ENCODE measurements around the gene AFP. TPM values are rescaled to one million over a fixed set of nuclear protein-coding genes. Genes with fewer than 3 reads are reported as not detected.
A peak's percentile ranks its signal among the peaks of the same experiment; 100 is the strongest.

AFP gene
- total and polyA plus RNA-seq, 2 of the 13 experiments (the other 11 are each of a cell fraction or from before 2014, with no cell fraction given): 9,434 to 13,105 TPM

DNA sequence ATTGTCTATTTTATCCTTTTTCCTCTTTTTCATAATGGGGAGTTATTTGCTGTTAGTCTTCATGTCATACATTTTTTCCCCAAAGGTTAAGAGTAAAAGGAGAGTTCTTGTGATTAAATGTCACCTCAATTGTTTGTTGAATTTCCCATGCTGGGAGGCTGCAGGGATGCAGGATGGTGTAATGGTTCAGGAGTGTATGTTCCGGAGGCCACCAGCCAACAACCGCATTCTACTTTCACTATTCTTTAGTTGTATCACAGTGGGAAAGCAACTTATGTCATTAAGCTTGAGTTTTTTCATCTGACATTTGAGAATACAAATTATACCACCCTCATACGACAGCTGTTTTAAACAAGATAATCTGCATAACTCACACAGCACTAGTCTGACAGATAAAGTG, 15.4 kb downstream of the AFP start (continued):
- TF ChIP-seq BCL3 (CRISPR knock-in tag; IDR thresholded peaks at IDR 0.05): no peak
- TF ChIP-seq HIVEP1 (CRISPR knock-in tag; IDR thresholded peaks at IDR 0.05): no peak
- no peak for TF ChIP-seq CBX2 (IDR thresholded peaks at IDR 0.05; ENCODE audit: low read depth, low read length)
- TF ChIP-seq CBX2 (CRISPR knock-in tag; IDR thresholded peaks at IDR 0.05; ENCODE audit: low read depth): no peak
- no peak for TF ChIP-seq TAF1 (CRISPR knock-in tag; IDR thresholded peaks at IDR 0.05)
- no peak for TF ChIP-seq ZNF138 (CRISPR knock-in tag; IDR thresholded peaks at IDR 0.05; ENCODE audit: low read depth)
- no peak for TF ChIP-seq ARNTL (CRISPR knock-in tag; IDR thresholded peaks at IDR 0.05)
- TF ChIP-seq FOXK1 (CRISPR knock-in tag; IDR thresholded peaks at IDR 0.05; ENCODE audit: borderline replicate concordance, low read depth): no peak
- no peak for TF ChIP-seq ZNF558 (CRISPR knock-in tag; IDR thresholded peaks at IDR 0.05; ENCODE audit: borderline replicate concordance)
- no peak for TF ChIP-seq ZNF260 (CRISPR knock-in tag; IDR thresholded peaks at IDR 0.05; ENCODE audit: borderline replicate concordance, low read depth)
- TF ChIP-seq SOX6 (IDR thresholded peaks at IDR 0.05): no peak
- no peak for TF ChIP-seq SOX6 (CRISPR knock-in tag; IDR thresholded peaks at IDR 0.05)

GRCh38 chr4:73451981-73452747, 16.1 kb downstream of the AFP start:
- DNase-seq (ENCODE audit: low spot score): no peak
- Histone ChIP-seq H2AFZ (ENCODE audit: low read length) (no peak overlapping the region), H4K20me1 (ENCODE audit: insufficient read depth, low read length) (peaks cover 27% of the 10 kb centered on the region), H3K4me2 (ENCODE audit: low read depth, low read length) (no peak overlapping the region; the same call in 1 of the 2 replicates), H3K36me3 (replicated peaks in 1 of 2; ENCODE audit: control insufficient read depth in 1 of 2, insufficient read depth in 2 of 2, low read length in 2 of 2) (peaks cover 5 to 54% of the 10 kb centered on the region in 2 experiments), H3K9ac (ENCODE audit: insufficient read depth, low read depth, low read length) (no peak overlapping the region), H3K9me3 (ENCODE audit: low read length) (no peaks in the 10 kb centered on the region), H3K4me1 (ENCODE audit: insufficient read depth, low read length) (peaks cover 52% of the 10 kb centered on the region), H3K27ac (ENCODE audit: extremely low read length, insufficient read depth, low read length) (peak overlapping the region; percentile 37), H3K27me3 (ENCODE audit: control insufficient read depth in 1 of 2, insufficient read depth in 2 of 2, low read length in 2 of 2) (no peaks in the 10 kb centered on the region), H3K4me3 (replicated peaks in 1 of 3; ENCODE audit: insufficient read depth in 1 of 3, low read depth in 2 of 3, low read length in 3 of 3) (no peak overlapping the region), H3K79me2 (ENCODE audit: insufficient read depth, low read length) (no peaks in the 10 kb centered on the region)
- FAIRE-seq: no peak
- intact Hi-C loops (cut with micrococcal nuclease; ENCODE audit: unreplicated experiment): no loop called here
- WGBS (ENCODE audit: low lambda C conversion rate): 99% methylated on average over 4 of the region's 4 CpGs
- POLR2A ChIA-PET: interaction anchor here (0.7 kb wide), 1 partner anchor 107 kb away, joined by 3 read pairs; no protein-coding TSS in a partner anchor
- ATAC-seq: peak; percentile 3; the same call in 2 of the 3 replicates
- CTCF ChIA-PET (ENCODE audit: low intra/inter-chr PET ratio, low total read pairs): no interaction called here
- no TSS peak for BruUV-seq (replicated peaks)
- in situ Hi-C loops (cut with HindIII; ENCODE audit: extremely low pct_ligation_motif_present, low pct_unique_long_range_greater_than_20kb): loop anchor here (25.0 kb wide), 1 partner anchor 110 kb away; no protein-coding TSS in a partner anchor
- TF ChIP-seq FOXP1 (IDR thresholded peaks at IDR 0.05): no peak
- TF ChIP-seq FOXP1 (CRISPR knock-in tag; IDR thresholded peaks at IDR 0.05): no peak
- no peak for TF ChIP-seq SOX5 (CRISPR knock-in tag; IDR thresholded peaks at IDR 0.05; ENCODE audit: borderline replicate concordance)
- TF ChIP-seq PHF21A (CRISPR knock-in tag; IDR thresholded peaks at IDR 0.05): no peak
- peak; percentile 20; the same call in 1 of the 2 replicates for TF ChIP-seq ZNF510 (CRISPR knock-in tag; IDR thresholded peaks at IDR 0.05; ENCODE audit: low read depth)
- TF ChIP-seq KDM3A (CRISPR knock-in tag; IDR thresholded peaks at IDR 0.05; ENCODE audit: low read depth): no peak
- peak; percentile 66; the same call in 1 of the 2 replicates for TF ChIP-seq SMYD3 (CRISPR knock-in tag; IDR thresholded peaks at IDR 0.05)
- TF ChIP-seq ZSCAN9 (CRISPR knock-in tag; IDR thresholded peaks at IDR 0.05; ENCODE audit: borderline replicate concordance): no peak
- no peak for TF ChIP-seq ATRX (CRISPR knock-in tag; IDR thresholded peaks at IDR 0.05; ENCODE audit: borderline replicate concordance)
- no peak for TF ChIP-seq ZNF772 (CRISPR knock-in tag; IDR thresholded peaks at IDR 0.05)
- no peak for TF ChIP-seq ZNF749 (CRISPR knock-in tag; IDR thresholded peaks at IDR 0.05; ENCODE audit: borderline replicate concordance)
- TF ChIP-seq SMAD9 (CRISPR knock-in tag; IDR thresholded peaks at IDR 0.05): no peak
- no peak for TF ChIP-seq ZNF232 (CRISPR knock-in tag; IDR thresholded peaks at IDR 0.05; ENCODE audit: borderline replicate concordance)
- TF ChIP-seq SP5 (CRISPR knock-in tag; IDR thresholded peaks at IDR 0.05; ENCODE audit: borderline replicate concordance, low read depth): no peak
- TF ChIP-seq ZNF180 (CRISPR knock-in tag; IDR thresholded peaks at IDR 0.05; ENCODE audit: borderline replicate concordance, low read depth): no peak
